Neural progenitor cell (in vitro differentiated cells): ENCODE data around the gene MYL2. TPM values are rescaled to one million over a fixed set of nuclear protein-coding genes. Genes with fewer than 3 reads are reported as not detected.

ENCODE experiments used
- DNase-seq: peaks from one replicate; pipeline ENCODE4 v3.0.0-alpha.2; 2016; ENCODE audit warnings: low spot score
- H2AFZ ChIP-seq: fragments of 200-600 bp; sonication (generic); replicated peaks from 2 replicates; pipeline ENCODE4 v1.6.1; 2016; ENCODE audit warnings: antibody characterized with exemption
- H3F3A ChIP-seq: fragments of 200-600 bp; sonication (generic); 2 replicates; pipeline ENCODE4 v1.6.1; 2016; ENCODE audit warnings: antibody characterized with exemption, low read depth
- H3K27ac ChIP-seq: fragments of 200-600 bp; sonication (generic); 2 replicates; pipeline ENCODE4 v1.5.1; 2016; ENCODE audit warnings: mild to moderate bottlenecking
- H3K27me3 ChIP-seq: fragments of 200-600 bp; sonication (generic); 2 replicates; pipeline ENCODE4 v1.6.1; 2016; ENCODE audit warnings: mild to moderate bottlenecking, moderate library complexity
- H3K36me3 ChIP-seq: fragments of 200-600 bp; sonication (generic); 2 replicates; pipeline ENCODE4 v1.5.1; 2016
- H3K4me1 ChIP-seq: fragments of 200-600 bp; sonication (generic); 2 replicates; pipeline ENCODE4 v1.6.1; 2016; ENCODE audit warnings: mixed run types
- H3K4me2 ChIP-seq: fragments of 200-600 bp; sonication (generic); 2 replicates; pipeline ENCODE4 v1.6.1; 2016
- H3K4me3 ChIP-seq: fragments of 200-600 bp; sonication (generic); 2 replicates; pipeline ENCODE4 v1.5.1; 2016
- H3K79me2 ChIP-seq: fragments of 200-600 bp; sonication (generic); 2 replicates; pipeline ENCODE4 v1.6.1; 2016; ENCODE audit warnings: low read depth
- H3K9ac ChIP-seq: fragments of 200-600 bp; sonication (generic); 2 replicates; pipeline ENCODE4 v1.6.1; 2016
- H3K9me3 ChIP-seq: fragments of 200-600 bp; sonication (generic); 2 replicates; pipeline ENCODE4 v1.5.1; 2016; ENCODE audit warnings: low read depth
- H4K20me1 ChIP-seq: fragments of 200-600 bp; sonication (generic); 2 replicates; pipeline ENCODE4 v1.6.1; 2016; ENCODE audit warnings: low read depth
- H3K27ac Mint-ChIP-seq: 3 replicates; pipeline ENCODE4 v1.8.0; 2021; ENCODE audit warnings: mixed read lengths
- H3K27me3 Mint-ChIP-seq: 2 replicates; pipeline ENCODE4 v1.8.0; 2022; ENCODE audit warnings: low read depth, mild to moderate bottlenecking, inconsistent platforms, moderate library complexity, mixed read lengths; ENCODE audit not compliant: insufficient read depth
- H3K36me3 Mint-ChIP-seq: 3 replicates; pipeline ENCODE4 v1.8.0; 2021; ENCODE audit warnings: mixed read lengths
- H3K4me1 Mint-ChIP-seq: 3 replicates; pipeline ENCODE4 v1.8.0; 2021; ENCODE audit warnings: mixed read lengths
- H3K4me3 Mint-ChIP-seq: 3 replicates; pipeline ENCODE4 v1.8.0; 2021; ENCODE audit warnings: mild to moderate bottlenecking, moderate library complexity, mixed read lengths
- H3K9me3 Mint-ChIP-seq: 3 replicates; pipeline ENCODE4 v1.8.0; 2020; ENCODE audit warnings: mixed read lengths
- EZH2 ChIP-seq: fragments of 200-600 bp; sonication (generic); IDR thresholded peaks from 2 replicates; pipeline ENCODE4 v1.6.1; 2017; ENCODE audit warnings: antibody characterized with exemption, mild to moderate bottlenecking, moderate library complexity
- EZH2phosphoT487 ChIP-seq: fragments of 200-600 bp; sonication (generic); IDR thresholded peaks from 2 replicates; pipeline ENCODE4 v1.6.1; 2017; ENCODE audit warnings: antibody characterized with exemption
- total RNA-seq: library from RNA; depleted of rRNA; stranded (reverse); fragments of >200 nt; gene quantifications from 2 replicates; pipeline ENCODE4 v1.2.3, GENCODE V29; 2015; ENCODE audit warnings: low replicate concordance
- TF ChIP-seq, protein P1 (sequence below): fragments of 200-600 bp; sonication (generic); IDR thresholded peaks from 2 replicates; pipeline ENCODE4 v1.5.1; 2017; ENCODE audit warnings: antibody characterized with exemption, mild to moderate bottlenecking

Gene MYL2, protein sequence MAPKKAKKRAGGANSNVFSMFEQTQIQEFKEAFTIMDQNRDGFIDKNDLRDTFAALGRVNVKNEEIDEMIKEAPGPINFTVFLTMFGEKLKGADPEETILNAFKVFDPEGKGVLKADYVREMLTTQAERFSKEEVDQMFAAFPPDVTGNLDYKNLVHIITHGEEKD
- total RNA-seq, result not detected in 2 replicates

GRCh38 chr12:110920324-110920910 is at the start of gene MYL2:
Gene MYL2 (minus strand): TSS chr12:110920579. CDS start chr12:110920529, 50 bp downstream.
- Histone ChIP-seq H3K4me1 (peaks cover 16% of the 10 kb centered on the region), H3F3A (no peaks in the 10 kb centered on the region), H3K79me2 (no peaks in the 10 kb centered on the region), H3K27me3 (no peaks in the 10 kb centered on the region), H3K4me2 (no peak within 1 kb of the TSS), H3K4me3 (no peak within 1 kb of the TSS), H3K36me3 (no peaks in the 10 kb centered on the region), H2AFZ (no peak within 1 kb of the TSS), H3K9ac (no peak within 1 kb of the TSS), H4K20me1 (no peaks in the 10 kb centered on the region), H3K27ac (no peak within 1 kb of the TSS), H3K9me3 (no peaks in the 10 kb centered on the region)
- TF ChIP-seq, protein P1, sequence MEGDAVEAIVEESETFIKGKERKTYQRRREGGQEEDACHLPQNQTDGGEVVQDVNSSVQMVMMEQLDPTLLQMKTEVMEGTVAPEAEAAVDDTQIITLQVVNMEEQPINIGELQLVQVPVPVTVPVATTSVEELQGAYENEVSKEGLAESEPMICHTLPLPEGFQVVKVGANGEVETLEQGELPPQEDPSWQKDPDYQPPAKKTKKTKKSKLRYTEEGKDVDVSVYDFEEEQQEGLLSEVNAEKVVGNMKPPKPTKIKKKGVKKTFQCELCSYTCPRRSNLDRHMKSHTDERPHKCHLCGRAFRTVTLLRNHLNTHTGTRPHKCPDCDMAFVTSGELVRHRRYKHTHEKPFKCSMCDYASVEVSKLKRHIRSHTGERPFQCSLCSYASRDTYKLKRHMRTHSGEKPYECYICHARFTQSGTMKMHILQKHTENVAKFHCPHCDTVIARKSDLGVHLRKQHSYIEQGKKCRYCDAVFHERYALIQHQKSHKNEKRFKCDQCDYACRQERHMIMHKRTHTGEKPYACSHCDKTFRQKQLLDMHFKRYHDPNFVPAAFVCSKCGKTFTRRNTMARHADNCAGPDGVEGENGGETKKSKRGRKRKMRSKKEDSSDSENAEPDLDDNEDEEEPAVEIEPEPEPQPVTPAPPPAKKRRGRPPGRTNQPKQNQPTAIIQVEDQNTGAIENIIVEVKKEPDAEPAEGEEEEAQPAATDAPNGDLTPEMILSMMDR, result no peak
- TF ChIP-seq EZH2phosphoT487 (no peak), EZH2 (no peak)
- DNase-seq, result no peak
- Mint-ChIP-seq H3K4me3 (peak within 1 kb of the TSS; percentile 24), H3K9me3 (no peaks in the 10 kb centered on the region), H3K27ac (peak within 1 kb of the TSS; percentile 68), H3K27me3 (peaks cover 12% of the 10 kb centered on the region), H3K36me3 (no peaks in the 10 kb centered on the region), H3K4me1 (peaks cover 26% of the 10 kb centered on the region)

DNA sequence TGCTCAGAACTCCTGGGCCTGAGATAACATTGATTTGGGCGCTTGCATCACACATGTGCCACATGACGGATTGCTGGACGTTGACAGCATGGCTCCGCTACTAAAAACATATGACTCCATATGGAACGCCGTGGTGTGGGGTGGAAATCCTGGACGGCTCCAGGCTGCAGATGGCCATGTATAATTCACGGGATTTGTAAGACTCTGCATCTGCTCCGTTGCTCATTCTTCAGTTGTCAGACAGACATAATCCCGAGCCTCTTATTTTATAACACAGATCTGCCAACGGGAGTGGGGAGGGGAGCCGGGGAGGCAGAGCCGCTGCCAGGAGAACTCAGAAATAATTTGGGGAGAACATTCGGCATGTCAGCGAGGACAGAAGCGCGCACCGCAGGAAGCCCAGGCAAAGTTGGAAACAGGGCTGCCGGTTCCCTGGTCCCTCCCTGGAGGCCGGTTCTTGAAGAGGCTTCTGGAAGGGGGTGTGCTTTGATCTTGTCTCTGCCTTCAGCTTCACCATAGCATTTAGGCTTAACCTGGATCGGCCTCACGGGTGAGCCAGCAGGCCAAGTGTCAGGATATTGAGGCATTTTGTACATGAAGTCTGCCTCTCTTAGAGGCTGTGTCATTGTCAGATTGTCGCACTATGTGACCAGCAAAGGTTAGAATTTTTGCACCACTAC is 45.8 kb upstream of the MYL2 start:
- no peak for DNase-seq
- Mint-ChIP-seq H3K9me3 (no peaks in the 10 kb centered on the region), H3K27me3 (peaks cover under 1% of the 10 kb centered on the region), H3K27ac (peak overlapping the region; percentile 86), H3K36me3 (no peaks in the 10 kb centered on the region), H3K4me3 (no peak overlapping the region), H3K4me1 (peaks cover 6% of the 10 kb centered on the region)
- no peak overlapping the region for H3K4me2 ChIP-seq
- no peak overlapping the region for H2AFZ ChIP-seq
- H3K9ac ChIP-seq, result no peak overlapping the region
- H3F3A ChIP-seq, result no peaks in the 10 kb centered on the region
- no peak overlapping the region for H3K4me3 ChIP-seq
- no peaks in the 10 kb centered on the region for H3K36me3 ChIP-seq
- no peaks in the 10 kb centered on the region for H3K4me1 ChIP-seq
- H3K27me3 ChIP-seq, result no peaks in the 10 kb centered on the region
- no peaks in the 10 kb centered on the region for H3K9me3 ChIP-seq
- H4K20me1 ChIP-seq, result no peaks in the 10 kb centered on the region
- TF ChIP-seq EZH2, result no peak
- no peak for TF ChIP-seq EZH2phosphoT487
- TF ChIP-seq, protein P1, result no peak
- H3K27ac ChIP-seq, result no peak overlapping the region
- no peaks in the 10 kb centered on the region for H3K79me2 ChIP-seq

GRCh38 chr12:110965574-110965973 is 45.2 kb upstream of the MYL2 start:
- no peak overlapping the region for H2AFZ ChIP-seq
- H3K9me3 ChIP-seq, result no peaks in the 10 kb centered on the region
- TF ChIP-seq EZH2phosphoT487, result no peak
- TF ChIP-seq, protein P1, result no peak
- H3K27me3 ChIP-seq, result no peaks in the 10 kb centered on the region
- no peaks in the 10 kb centered on the region for H3K36me3 ChIP-seq
- H3K4me2 ChIP-seq, result no peak overlapping the region
- H3K79me2 ChIP-seq, result no peaks in the 10 kb centered on the region
- Mint-ChIP-seq H3K36me3 (no peaks in the 10 kb centered on the region), H3K9me3 (no peaks in the 10 kb centered on the region), H3K4me3 (no peak overlapping the region), H3K27me3 (peaks cover 2% of the 10 kb centered on the region), H3K4me1 (peaks cover 6% of the 10 kb centered on the region), H3K27ac (peak overlapping the region; percentile 86)
- no peaks in the 10 kb centered on the region for H3F3A ChIP-seq
- H3K27ac ChIP-seq, result no peak overlapping the region
- H3K4me3 ChIP-seq, result no peak overlapping the region
- H3K4me1 ChIP-seq, result no peaks in the 10 kb centered on the region
- H3K9ac ChIP-seq, result no peak overlapping the region
- H4K20me1 ChIP-seq, result no peaks in the 10 kb centered on the region
- DNase-seq, result no peak
